Right ventricle myocardium superior (tissue), 1 donor: ENCODE data around the gene CABP4. TPM values are rescaled to one million over a fixed set of nuclear protein-coding genes. Genes with fewer than 3 reads are reported as not detected.

Experiments used
- ATAC-seq: fragments of 200-7000 bp; cut with Tn5 transposase; one replicate; pipeline ENCODE4 v1.9.1; 2020; ENCODE audit warnings: mild to moderate bottlenecking; ENCODE audit not compliant: poor library complexity
- DNase-seq: peaks from one replicate; pipeline ENCODE4 v3.0.0-alpha.2; 2020
- intact Hi-C: fragments of 100-400 bp; cut with DNase I; formaldehyde crosslinking; loops from one replicate; pipeline ENCODE4 v1.11.2; 2022
- total RNA-seq: library from RNA; stranded (reverse); fragmentation: NEBNext Ultra II Directional; extraction: Animal tissue kit (Norgen Biotek cat#: 25700); gene quantifications from one replicate; pipeline ENCODE4 v1.2.1, GENCODE V29; 2021
- donor health status: DM: no; HTN: yes; CAD: no; lungs with severe emphysema.

CABP4 gene
- total RNA-seq, 1 donor from 2014 or later: 0.75 TPM

DNA sequence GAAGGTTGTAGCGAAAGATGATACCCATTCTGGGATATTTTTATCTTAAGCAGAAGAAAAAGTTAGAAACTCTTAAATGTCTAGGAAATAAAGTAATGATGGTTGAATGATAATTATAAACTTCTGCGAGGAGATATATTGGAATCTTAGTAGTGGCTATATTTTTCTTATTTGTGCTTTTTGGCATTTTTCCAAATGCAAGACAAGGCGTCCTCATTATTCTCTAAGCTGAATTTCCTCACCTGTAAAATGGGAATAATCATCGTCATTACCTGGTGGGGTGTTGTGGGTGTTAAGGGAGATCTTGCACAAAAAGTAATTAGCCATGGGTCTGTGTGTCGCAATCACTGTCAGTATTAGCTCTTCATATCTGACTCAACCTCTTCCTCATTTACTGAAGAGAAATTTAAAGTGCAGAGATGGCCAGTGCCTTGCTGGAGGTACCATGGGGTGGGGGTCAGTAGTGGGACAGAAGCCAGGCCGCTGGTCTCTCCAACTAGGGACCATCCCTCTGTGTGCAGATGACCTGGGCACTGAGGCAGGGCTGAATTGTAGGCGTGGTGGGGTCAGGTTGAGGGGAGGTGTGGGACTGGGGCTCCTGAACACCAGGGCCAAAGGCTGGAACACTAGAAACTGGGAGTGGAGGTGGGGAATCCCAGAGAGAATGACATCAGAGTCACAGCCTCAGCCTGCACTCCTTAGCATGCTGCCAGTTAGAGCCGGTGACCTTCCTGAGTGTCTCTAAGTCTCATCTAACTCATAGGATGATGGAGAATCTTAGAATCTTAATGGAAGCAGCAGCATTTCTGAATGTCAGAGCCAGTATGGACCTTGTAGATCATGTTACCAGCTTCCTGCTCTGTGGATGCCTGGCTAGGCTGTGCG lies 45.9 kb downstream of the CABP4 start:
- intact Hi-C loops: no loop called here
- ATAC-seq (no peak), DNase-seq (no peak)

DNA sequence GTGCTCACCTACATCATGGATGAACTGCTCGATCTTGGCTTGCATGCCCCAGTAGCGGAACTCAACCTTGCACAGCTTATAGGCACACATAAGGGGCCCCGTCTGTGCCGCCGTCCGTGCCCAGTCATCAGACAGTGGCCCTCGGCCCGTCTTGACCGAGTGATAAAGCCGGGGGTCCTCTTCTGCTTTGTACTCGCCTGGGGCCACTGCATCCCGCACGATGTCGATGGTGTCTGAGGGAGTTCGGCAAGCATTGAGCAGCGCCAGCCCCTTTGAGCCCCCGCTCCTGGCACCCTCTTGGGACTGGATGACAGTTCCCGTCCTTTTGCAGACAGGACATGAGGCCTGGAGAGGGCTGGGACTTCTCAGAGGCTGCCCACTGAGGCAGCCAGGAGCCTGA lies 46.7 kb downstream of the CABP4 start:
- intact Hi-C loops: no loop called here
- ATAC-seq (no peak), DNase-seq (no peak)

DNA sequence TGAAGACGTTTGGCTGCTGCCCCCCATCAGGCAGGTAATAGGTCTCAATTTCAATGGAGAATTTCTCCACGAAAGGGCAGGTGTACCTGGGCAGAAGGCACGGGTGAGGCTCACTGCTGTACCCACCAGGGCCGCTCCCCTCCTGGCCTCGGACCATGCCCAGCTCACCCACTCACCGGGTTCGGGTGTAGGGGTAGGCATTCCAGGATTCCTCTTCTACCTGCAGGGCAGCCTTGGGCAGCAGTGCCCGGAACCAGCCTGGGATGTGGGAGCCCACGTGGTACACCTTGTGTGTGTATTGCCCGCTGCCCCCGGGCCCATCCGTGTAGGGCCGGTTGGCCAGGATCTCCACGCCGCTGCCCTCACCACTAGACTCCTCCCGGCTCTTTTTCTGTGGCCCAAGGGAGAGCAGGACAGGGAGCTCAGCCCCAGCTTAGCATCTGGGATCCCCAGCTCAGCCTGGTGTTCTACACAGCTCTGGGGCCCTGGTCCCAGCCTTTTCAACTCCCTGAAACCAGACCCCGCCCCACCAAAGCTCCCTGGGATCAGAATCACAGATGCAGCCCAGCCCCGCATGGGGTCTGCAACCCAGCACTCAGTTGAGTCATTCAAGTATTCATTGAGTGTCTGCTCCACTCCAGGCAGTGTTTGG lies 47.3 kb downstream of the CABP4 start:
- ATAC-seq: no peak
- intact Hi-C loops: no loop called here
- DNase-seq: no peak

DNA sequence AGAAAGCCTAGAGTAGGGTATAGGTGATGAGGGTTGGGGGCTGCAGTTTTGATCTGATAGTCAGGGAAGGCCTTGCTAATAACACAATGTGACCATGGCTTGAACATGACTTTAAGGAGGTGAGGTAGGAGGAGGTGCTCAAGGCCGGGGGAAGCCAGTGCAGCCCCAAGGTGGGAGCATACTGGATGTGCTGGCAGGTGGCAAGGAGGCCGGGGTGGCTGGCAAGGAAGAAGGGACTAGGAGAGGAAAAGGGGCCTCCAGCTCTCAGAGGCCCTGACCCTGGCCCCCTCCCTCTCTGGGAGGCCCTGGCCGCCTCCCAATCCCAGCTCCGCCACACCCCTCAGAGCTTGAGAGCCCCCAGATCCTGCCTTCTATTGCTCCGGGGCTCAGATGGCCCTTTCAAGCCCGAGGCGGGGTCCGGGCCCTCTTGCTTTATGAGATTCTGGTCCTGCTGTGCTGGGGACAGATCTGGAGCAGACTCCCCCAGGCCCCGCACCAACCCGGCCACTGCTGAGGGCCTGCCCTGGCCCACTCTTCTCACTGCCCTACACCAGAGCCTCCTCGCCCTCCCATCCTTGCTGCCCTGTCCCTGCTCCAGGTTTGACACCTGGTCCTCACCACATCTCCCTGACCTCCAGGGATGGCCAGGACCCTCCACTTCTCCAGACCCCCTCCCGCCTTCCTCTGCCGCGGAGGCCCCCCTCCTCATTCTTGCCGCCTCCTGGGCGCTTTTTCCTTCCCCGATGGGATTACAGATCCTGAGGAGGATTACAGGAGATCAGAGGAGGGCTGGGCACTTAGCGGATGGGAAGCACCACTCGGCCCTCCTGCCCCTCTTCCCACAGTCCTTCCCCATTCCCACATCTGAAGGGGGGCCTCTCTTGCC lies 48.2 kb downstream of the CABP4 start:
- no peak for DNase-seq
- intact Hi-C loops: no loop called here
- ATAC-seq: no peak

DNA sequence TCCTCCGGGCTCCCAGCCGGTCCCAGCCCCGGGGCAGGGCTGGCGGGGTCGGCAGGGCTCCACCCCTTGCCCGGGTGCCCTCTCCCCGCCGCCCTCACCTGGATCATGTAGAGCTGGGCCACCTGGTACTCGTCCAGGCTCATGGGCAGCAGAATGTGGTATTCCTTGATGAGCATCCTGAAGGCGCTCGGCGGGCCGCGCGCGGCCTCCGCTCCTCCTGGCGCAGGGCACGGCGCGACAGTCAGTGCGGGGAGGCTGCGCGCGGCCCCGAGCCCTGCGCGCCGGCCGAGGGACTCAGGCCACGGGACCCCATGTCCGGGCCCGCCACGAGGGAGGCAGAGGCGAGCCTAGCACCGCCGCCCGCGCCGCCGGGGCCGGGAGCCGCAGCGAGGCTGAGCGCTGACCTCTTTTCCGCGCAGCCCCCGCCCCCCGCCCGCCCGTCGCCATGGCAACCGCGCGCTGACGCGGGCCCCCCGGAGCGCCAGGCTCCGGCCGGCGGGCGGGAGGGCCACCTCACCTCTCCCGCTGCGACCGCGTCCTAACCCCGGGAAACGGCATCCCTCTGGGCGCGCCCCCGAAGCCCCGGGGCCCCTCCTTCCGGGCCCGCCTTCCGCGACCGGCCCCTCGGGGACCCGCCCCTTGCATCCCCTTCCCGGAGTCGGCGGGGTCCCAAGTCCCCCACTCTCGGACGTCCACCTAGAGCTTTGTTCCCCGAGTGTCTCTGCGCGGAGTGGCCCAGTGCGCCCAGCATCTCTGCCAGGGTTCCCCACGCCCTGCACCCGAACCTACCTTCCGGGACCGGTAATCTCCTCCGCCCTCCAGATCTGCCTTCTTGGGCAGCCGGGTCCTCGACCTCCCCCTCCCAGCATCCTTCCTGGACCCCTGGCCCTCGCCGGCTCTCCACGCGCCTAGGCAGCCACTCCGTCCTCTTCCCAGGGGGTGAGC lies 49.1 kb downstream of the CABP4 start:
- intact Hi-C loops: no loop called here
- DNase-seq: no peak
- no peak for ATAC-seq

DNA sequence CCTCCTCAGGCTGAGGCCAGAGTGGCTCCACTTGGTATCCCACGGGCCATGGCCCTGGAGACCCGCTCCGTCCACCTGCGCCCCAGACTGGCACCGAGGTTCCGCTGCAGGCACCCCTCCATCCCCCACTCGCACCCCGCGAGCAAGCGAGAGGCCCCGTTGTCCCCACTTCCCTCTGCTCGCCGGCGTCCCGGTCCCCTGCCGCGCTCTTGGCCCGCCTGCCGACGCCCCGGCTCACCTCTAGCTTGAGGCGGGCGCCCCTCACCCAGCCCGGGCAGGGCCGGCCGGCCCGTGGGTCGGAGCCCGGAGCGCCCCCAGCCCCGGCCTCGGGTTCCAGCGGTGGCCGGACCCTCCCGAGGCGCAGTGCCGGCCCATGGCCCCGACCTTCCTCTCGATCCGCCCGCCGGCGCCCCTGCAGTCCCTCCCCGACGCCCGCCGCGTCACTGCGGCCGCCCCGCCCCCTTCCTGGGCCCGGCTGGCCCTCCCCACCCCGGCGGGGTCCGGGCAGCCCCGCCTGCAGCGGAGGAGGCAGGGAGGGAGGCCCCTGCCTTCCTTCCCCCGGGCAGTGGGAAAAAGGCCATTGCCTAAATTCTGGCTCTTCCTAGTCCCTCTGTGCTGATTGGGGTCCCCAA lies 49.9 kb downstream of the CABP4 start, which contains the start of gene PITPNM1:
PITPNM1 (minus strand) TSS at position 414 of the 632 bp plus-strand sequence. CDS start 1,183 bp downstream, outside the sequence.
- DNase-seq (peak; percentile 88), ATAC-seq (peak; percentile 63)
- intact Hi-C loops: loop anchor here (5.0 kb wide), 2 partner anchors 38 to 113 kb away; partner anchors contain the start of genes RAD9A and TMEM134

DNA sequence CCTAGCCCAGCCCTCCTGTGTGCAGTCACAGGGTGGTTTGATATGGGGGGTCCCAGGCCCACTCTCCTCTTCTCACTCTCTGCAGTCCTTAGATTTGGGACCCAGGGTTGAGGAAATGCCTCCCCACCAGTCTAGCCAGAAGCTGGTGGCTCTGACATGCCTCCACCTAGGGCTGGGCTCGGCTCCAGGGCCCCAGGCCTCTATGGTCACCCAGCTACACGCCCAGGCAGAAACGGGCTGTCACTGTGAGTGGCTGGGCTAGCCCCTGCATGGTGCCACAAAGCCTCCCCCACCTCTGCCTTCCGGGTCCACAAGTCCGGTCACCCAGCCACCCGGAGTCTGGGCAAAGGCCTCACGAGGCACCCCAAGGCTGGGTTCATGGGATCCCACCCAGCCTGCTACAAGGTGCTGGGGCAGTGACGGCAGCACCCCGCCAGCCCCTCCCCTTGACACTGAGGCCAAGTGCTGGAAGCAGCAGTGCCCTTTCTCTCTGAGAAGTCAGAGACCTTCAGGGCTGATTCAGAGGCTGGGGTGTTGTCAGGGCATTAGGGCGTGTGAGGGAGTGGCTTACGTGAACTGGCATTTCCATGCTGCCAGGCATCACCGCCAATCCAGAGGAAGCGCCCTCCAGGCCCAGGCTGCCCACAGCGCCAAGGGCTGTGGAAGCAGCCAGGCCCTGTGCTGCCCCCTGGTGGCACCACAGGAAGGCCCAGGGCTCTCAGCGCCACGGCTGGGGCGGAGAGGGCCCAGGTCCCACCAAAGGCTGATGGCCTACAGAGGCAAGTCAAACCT lies 50.6 kb downstream of the CABP4 start:
- intact Hi-C loops: loop anchor here (5.0 kb wide), 2 partner anchors 38 to 114 kb away; partner anchors contain the start of genes RAD9A and TMEM134
- ATAC-seq (peak; percentile 60), DNase-seq (peak; percentile 92)

DNA sequence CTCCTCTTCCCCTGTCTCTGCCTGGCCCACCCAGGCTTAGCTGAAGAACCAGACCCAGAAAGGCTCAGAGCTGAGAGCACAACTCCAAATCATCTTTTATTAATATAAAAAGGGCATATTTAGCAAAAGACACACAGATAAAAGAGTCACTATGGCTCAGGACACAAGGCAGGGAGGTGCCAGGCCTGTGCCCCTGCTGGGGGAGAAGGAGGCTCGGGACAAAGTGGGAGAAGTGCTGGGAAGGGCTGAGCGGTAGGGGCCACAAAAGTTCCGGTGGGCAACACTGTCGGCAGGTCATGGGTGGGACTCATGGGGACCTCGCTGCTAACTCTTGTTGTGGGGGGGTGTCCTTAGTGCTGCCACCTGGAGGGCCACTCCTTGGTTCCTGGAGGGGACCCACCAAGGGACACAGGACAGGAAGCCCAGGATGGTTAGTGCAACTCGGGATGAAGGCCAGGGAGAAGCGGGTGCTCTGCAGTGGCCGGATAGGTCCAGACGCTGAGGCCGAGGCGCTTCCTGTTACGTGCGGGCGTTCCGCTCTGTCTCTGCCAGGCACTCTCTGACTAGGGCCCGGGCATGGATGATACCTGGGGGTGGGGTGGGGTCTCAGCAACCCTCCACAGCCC lies 51.4 kb downstream of the CABP4 start:
- intact Hi-C loops: loop anchor here (5.0 kb wide), 2 partner anchors 39 to 114 kb away; partner anchors contain the start of genes RAD9A and TMEM134
- DNase-seq (no peak), ATAC-seq (no peak)

DNA sequence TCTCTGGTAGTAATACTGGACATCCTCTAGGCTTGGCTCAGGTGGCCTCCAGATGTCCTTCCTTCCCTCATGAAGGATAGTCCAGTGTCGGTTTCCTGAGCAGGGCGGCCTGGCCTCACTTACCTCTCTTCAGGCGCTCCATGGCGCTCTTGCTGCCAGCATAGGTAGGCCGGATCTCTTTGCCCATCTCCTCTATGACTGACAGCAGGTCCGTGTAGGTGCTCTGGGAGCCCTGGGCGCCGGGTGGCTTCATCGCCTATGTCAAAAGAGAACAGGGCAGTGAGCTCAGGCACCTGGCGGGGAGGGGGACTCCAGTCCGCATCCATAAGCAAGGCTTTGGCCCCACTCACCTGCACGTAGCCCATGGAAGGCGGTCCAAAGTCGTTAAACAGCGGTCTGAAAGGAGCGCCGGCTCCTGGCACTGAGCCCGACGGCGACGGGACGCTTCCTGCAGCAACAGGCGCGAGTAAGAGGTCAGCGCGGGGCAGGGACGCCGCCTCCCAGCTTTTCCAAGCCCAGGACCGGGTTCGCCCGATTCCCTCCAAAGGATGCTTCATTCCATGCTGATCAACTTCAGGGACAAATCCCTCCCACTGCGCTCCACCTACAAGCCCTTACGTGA lies 52.2 kb downstream of the CABP4 start:
- DNase-seq: peak; percentile 66
- intact Hi-C loops: loop anchor here (5.0 kb wide), 2 partner anchors 40 to 115 kb away; partner anchors contain the start of genes RAD9A and TMEM134
- no peak for ATAC-seq

DNA sequence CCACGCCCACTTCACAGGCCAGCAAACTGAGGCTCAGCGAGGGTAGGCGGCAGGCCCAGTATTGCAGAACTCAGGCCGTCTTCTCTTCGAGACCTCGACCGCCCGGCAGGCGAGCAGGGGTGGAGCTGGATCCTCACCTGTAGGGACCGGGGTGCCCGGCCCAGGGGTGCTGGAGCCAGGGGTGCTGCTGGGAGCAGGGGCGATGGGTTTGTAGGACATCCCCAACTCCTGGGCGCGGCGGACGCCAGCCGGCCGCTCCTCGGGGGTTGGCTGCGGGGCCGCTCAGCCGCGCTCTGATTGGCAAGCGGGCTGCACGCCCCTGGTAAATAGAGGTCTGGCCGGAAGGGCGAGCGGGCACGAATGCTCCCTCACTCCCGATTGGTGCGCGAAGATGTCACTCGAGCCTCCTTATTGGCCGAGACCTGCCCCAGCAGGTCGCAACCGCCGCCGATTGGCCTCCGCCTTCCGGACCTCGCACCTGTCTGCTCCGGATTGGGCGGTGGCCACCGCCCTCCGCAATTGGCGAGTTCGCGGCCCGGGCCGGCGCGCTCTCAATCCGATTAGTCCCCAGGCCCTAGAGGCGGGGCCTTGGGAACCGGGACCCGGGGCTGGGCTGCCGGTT lies 52.8 kb downstream of the CABP4 start, which contains the start of gene CDK2AP2:
CDK2AP2 (minus strand) TSS at position 299 of the 622 bp plus-strand sequence; CDS start at position 219, 80 bp downstream.
- DNase-seq: peak; percentile 100
- intact Hi-C loops: loop anchor here (5.0 kb wide), 2 partner anchors 41 to 116 kb away; partner anchors contain the start of genes RAD9A and TMEM134
- ATAC-seq: peak; percentile 85

DNA sequence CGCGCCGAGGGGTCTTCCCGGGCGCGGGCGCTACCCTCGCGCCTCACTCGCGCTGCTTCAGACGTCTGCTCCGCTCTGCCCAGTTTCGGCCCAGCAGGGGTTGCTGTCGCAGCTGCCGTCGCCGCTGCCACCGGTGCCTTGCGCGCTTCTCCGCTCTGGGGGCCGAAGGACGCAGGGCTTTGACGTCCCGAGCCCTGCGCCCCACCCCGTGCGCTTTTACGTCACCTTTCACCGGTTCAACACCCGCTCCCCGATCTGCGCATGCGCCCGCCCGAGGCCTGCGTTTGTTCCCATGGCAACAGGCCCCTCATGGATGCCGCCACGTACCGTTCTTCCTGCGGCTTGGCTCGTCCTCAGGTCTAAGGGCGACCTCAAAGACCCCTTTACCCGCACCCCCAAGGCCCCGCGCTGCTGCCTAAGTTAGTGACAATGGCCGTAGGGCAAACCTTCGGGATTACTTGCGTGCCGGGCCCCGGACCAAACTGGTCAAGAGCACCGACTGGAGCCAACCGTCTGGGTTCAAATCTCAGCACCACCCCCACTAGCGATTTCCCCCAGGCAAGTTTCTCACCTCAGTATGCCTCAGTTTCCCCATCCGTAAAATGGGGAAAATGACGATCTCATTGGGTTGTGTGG lies 53.5 kb downstream of the CABP4 start:
- intact Hi-C loops: loop anchor here (5.0 kb wide), 2 partner anchors 41 to 116 kb away; partner anchors contain the start of genes RAD9A and TMEM134
- DNase-seq (peak; percentile 99), ATAC-seq (peak; percentile 70)

DNA sequence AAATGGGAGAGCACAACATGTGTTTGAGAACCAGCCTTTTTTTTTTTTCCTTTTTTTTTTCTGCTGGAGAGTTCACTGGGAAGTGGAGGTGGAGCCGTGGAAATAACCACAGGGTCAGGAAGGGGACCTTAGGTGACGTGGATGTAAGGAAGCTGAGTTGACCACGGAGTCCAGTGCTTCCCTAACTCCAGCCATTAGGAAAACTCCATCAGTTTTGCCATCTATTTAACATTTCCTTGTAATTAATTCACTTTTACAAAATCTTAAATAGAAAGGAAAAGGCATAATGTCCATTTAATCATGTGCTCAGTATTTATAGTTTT lies 54.8 kb downstream of the CABP4 start:
- no peak for ATAC-seq
- intact Hi-C loops: no loop called here

More for the DNA sequence above, 54.8 kb downstream of the CABP4 start:
- DNase-seq: no peak
